GM21381 (cell line): Measurements from ENCODE around the gene FAM83G.
A peak's percentile ranks its signal among the peaks of the same experiment; 100 is the strongest.
"Not testable (repeated sequence)": the region's sequence is repeated elsewhere in the genome, so short reads cannot be mapped to it uniquely, and the experiment has no call there.

Source experiments
- ATAC-seq: cut with Tn5 transposase; IDR thresholded peaks from one replicate; pipeline ENCODE4 v1.9.1; 2021; ENCODE audit warnings: mild to moderate bottlenecking, moderate library complexity; ENCODE audit not compliant: unreplicated experiment

FAM83G gene

DNA sequence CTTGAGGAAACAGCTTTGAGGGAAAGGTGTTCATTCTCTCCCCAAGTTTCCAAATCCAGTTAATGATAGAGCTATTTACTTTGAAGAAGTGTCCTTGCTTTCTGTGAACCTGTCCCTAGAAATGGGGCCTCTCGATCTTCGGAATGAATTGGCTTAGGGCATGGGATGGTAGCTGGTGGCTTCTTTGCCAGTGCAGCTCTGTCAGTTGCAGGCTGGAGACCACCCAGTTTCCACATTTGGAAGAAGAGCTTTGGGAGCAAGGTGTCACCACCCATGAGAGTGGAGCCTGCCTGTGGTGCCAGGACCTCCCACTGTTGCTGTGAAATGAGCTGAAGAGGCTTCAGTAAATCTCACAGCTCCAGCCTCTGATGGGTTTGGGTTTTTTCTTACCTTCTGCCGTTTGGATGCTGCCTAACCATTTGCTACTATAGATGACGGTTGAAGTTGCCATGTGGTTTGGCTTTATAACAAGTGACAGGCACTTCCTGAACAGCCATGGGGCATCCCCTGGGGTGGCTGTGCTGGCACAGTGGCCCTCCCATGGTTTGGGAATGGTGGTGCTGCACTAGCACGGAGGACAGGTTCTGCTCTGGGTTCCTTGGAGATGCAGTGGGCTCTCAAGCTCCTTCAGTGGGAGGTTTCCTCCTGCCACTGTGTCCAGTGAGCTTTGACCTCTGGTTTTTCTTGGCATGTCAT lies 72.1 kb downstream of the FAM83G start:
- no peak for ATAC-seq

DNA sequence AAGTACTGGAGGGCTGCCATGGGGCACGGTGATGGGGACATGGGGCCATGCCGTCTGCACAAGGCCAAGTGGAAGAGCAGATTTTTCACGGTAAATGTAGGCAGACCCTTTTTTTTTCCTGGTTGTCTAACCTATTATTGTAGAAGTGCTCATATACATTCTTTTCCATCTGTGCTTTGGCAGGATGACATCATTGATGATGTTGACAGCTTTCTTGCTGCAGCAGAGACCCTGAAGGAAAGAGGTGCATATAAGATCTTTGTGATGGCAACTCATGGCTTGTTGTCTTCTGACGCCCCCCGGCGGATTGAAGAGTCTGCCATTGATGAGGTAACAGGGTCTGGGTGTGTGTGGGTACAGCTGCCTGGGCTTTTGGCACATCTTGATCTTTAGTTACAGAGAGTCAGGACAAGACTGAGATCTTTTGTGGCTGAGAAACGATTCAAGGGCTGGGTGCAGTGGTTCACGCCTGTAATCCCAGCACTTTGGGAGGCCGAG lies 75.9 kb downstream of the FAM83G start:
- ATAC-seq: no peak

DNA sequence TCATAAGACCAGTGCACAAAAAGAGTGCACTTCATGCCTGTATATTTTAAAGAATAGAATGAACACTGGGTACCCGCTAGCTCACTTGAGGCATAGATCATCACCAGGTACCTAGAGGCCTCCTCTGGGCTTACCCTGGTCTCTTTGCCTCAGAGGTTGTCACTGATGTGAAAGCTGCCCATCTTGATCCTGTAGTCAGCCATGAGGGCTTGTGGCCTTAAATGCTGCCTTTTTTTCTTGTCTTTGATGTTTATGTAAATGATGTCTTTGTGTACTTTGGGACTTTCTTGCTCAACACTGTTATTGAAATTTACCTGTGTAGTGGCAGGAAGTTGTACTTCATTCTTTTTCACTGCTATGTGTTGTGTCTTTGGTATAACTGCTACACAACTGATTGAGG lies 79.4 kb downstream of the FAM83G start:
- ATAC-seq: no peak

DNA sequence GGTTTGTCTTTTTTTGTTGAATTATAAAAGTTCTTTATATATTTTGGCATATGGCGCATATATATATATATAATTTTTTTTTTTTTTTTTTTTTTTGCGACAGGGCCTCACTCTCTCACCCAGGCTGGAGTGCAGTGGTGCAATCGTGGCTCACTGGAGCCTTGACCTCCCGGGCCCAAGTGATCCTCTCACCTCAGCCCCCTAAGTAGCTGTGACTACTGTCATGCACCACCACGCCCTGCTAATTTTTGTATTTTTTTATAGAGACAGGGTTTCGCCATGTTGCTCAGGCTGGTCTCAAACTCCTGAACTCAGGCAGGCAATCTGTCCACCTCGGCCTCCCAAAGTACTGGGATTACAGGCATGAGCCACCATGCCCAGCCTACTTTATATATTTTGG lies 82.0 kb downstream of the FAM83G start:
- ATAC-seq: not testable (repeated sequence)

DNA sequence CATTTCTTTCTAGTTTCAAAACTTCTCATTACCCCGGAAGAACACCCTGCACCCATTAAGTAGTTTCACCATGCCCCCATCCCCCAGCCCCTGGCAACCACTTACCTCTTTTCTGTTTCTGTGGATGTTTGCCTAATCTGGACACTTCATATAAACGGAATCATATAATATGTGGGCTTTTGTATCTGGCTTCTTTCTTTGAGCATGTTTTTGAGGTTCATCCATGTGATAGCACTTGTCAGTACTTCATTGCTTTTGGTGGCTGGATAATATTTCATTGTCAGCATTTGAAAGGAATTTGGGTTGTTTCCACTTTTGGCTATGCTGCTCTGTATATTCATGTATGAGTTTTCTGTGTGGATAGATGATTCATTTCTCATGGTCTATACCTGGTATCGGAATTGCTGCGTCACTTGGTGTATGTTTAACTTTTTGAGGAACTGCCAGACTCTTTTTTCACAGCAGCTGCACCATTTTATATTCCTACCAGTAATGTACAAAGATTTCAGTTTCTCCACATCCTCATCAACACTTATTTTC lies 82.6 kb downstream of the FAM83G start:
- peak; percentile 68 for ATAC-seq

DNA sequence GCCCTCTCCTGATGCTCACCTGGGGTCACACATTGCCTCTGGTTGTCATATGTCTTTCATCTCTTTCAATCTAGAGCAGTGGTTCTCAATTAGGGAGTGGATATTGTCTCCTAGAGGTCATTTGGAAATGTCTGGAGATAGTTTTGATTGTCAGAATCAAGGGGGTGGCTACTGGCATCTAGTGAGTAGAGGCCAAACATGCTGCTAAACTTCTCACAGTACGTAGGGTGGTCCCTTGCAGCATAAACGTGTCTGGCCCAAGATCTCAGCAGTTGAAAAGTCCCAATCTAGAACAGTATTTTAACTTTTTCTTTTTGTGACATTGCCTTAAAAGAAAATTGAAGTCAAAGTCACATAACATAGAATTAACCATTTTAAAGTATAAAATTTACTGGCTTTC lies 83.1 kb downstream of the FAM83G start:
- ATAC-seq: no peak

DNA sequence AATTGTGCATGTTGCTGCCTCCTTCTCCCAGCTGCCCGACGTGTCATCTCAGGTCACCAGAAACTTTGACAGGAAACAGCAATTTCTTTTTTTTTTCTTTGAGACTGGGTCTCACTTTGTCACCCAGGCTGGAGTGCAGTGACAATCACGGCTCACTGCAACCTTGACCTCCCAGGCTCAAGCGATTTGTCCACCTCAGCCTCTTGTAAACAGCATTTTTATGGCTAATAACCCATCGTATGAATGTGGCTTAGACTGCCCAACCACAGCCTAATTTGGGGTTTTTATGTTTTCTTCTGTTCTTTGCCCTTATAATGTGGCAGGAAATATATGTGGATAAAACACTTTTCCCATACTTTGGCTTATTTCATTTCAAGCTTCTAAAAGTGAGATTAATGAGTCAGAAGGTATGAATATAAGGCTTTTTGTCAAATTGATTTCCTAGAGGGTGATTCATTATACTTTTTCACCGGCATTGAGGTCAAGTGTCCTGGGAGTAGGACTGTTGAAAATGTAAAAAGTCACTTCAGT lies 83.6 kb downstream of the FAM83G start:
- no peak for ATAC-seq

DNA sequence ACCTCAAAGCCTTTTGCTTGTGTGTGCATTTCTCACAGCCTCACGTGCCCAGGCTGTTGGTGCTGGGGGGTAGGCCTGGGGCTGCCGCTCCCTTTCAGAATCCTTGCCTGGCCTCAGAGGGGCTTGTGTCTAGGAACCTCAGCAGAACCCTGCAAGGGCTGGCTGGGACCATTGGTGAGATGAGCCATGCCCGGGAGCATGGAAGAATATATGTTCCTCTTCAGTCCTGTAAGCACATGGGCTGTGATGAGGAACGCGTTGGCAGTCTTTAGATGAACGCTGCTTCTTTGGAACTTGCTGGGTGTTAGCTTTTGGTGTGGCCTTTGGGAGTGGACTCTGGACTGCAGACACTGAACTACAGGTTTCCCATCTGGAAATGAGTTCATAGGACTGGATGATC lies 84.6 kb downstream of the FAM83G start:
- no peak for ATAC-seq
